Stimulated activated CD4-positive, alpha-beta T cell treated with anti-CD3 and anti-CD28 coated beads, Interleukin-12 subunit alpha, Interleukin-12 subunit beta, amount 100 ng/mL, for 48 hours (primary cell): Measurements from ENCODE around the gene GRPR.

Experiments used
- DNase-seq, 3 donors: peaks; one replicate each; pipeline ENCODE4 v3.0.0-alpha.2; 2020; ENCODE audit warnings: low read depth in 2 of 3, low spot score in 1 of 3

The GRPR gene

DNA sequence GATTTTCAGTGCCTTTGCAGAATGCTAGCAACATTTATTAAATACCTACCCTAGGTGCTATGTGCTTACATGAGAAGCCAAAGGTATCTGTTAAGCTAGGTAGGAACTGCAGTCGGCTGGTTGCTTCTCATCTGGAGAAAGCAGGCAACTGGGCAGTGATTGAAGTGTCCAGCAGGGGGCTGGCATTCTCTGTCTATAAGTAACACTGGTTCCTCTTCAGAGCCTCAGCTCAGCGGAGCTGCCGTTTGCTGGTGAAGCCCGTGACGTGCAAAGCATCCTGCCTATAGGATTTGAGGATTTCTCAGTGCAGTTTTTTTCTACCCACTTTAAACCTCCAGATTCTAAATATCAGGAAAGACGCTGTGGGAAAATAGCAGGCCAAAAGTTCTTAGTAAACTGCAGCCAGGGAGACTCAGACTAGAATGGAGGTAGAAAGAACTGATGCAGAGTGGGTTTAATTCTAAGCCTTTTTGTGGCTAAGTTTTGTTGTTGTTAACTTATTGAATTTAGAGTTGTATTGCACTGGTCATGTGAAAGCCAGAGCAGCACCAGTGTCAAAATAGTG lies at the start of gene GRPR:
GRPR (plus strand) TSS at position 344 of the 565 bp plus-strand sequence. CDS start 389 bp downstream, outside the sequence.
- peak; percentile 34 to 45 (median 37) for DNase-seq

GRCh38 chrX:16075087-16075486 lies 48.3 kb upstream of the GRPR start:
- no peak for DNase-seq

GRCh38 chrX:16076834-16077233 lies 46.5 kb upstream of the GRPR start:
- no peak for DNase-seq

GRCh38 chrX:16077811-16078210 lies 45.6 kb upstream of the GRPR start:
- DNase-seq = no peak

DNA sequence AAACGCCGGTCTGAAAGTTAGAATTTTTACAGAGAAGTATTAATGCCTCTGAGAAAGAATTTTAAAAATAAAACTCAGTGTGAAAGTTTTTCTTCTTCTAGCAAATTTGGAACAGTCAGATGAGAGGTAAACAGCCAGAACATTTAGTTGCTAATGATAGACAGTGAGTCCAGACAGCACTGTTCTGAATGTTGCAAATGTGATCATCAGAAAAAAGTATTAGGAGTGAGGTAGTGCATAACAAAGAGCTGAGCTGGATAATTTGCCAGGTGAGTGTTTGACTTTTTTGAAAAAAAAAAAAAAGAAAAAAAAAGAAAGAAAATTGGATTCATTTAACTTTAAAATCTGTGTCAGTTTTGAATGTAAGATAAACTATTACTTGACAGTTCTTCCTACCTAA lies 42.0 kb upstream of the GRPR start:
- no peak for DNase-seq

- no peak for DNase-seq
Measured at GRCh38 chrX:16082470-16083085, 40.8 kb upstream of the GRPR start.

GRCh38 chrX:16087076-16087475 lies 36.3 kb upstream of the GRPR start:
- no peak for DNase-seq

DNA sequence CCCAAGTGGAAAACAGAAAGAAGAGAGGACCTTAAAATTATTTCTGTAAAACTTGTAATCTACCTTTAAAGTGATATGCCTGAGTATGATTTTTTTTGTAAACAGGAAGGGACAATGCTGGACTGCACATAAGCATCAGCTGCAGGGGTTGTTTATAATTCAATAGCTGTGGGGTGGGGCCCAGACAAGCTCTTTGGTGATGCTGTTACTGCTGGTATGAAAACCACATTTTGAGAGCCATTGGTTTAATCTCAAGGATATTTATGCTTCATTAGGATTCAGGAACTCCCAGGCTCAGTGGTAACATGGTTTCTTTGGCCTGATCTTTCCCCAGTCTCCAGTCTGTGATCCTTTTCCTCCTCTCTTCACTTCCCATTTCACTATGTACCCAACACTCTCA lies 34.3 kb upstream of the GRPR start:
- DNase-seq = no peak

GRCh38 chrX:16096141-16096540 lies 27.2 kb upstream of the GRPR start:
- no peak for DNase-seq

GRCh38 chrX:16100673-16101072 lies 22.7 kb upstream of the GRPR start:
- no peak for DNase-seq

GRCh38 chrX:16101581-16101980 lies 21.8 kb upstream of the GRPR start:
- no peak for DNase-seq

DNA sequence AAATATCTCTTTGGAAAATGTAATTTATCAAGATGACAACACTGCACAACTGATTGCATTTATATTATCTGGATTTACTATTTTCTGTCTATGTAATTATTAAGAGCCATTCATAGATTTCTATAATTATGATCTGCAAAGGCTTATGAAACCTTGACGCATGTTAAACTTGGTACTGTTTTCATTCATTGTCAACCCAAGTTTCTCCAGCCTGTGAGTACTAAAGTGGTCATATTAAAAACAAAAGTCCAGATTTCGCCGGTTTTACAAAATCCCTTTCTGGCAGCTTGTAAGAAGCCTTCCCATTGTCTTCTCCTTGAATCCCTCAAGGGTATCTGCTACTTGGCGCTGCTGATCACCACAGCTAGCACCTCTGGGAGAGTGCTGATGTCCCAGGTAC lies 19.7 kb upstream of the GRPR start:
- no peak for DNase-seq

- no peak for DNase-seq
Measured at GRCh38 chrX:16112428-16112827, 10.9 kb upstream of the GRPR start.

DNA sequence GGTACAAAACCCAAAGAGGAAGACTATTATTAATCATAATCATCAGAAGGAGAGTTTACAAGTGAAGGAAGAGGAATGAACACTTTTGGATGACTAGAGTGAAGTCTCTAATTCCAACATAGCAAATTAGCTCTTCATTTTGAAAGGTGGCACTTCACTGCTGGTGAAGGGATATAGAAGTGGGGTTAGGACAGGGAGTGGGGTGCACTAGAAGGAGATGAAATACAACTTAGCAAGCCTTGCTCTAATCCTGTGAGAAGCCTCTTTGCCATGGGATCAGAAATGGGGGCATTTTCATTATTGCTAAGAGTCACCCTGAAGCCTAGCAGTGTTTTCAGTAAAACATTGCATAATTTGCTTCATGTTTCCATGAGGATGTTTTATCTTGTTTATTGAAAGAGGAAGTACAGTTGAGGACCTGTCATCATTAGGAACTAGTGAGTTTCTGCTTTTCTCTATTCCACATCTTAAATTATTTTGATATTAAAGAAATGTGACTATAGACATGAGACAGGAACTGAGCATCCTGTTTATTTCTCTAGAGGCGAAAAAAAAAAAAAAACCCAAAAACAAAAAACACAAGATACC lies 9.3 kb upstream of the GRPR start:
- no peak for DNase-seq

GRCh38 chrX:16114611-16115010 lies 8.8 kb upstream of the GRPR start:
- DNase-seq = no peak

DNA sequence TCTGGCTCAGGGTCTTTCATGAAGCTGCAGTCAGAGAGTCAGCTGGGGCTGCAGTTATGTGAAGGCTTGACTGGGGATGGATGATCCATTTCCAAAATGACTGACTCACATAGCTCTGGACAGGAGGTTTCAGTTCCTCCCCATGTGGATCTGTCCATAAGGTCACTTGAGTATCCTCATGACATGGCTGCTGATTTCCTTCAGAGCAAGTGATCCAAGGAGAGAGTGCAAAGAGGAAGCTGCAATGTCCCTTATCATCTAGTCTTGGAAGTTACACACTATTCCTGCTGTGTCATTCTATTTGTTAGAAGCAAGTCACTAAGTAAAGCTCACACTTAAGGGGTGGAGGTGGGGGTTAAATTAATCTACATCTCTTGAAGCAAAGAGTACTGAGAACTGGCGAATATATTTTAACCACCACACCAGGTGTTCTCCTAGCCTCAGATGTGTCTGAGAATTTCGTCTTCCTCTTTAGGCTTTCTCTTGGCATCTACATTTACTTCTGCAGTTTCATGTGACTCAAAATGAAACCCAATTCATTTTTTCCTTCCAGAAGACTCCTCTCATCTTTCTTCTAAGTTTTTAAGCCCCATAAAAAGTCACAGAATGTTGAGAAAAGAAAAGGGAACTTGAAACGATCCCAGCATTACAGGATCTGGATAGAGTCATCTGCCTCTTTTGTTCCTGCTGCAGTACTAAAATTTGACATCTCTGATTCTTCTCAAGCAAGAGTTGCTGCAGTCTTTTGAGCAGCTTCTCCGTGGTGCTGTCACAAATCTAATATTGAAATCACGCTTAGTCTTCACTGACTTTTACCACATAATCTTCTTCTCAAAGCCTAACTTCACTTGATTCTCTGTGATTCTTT lies 3.8 kb upstream of the GRPR start:
- DNase-seq = no peak

DNA sequence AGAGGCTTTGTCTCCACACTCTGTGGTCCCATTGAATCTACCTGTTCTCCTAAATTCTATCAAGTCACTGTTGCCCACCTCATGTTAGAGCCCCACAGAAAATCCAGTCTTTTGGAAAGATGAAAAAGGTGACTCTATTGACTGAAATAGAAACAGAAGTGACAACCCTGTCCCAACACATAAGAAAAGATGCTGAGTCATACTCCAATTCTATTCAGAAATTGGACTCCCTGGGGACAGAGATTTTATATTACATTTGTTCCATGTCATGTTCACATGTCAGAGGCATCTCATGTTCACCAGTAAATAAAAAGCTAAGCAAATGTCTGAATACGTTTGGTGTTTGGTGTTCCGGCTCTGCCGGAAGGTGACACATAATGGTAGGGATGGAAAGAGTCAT lies 2.9 kb upstream of the GRPR start:
- no peak for DNase-seq

- DNase-seq = no peak
Measured at GRCh38 chrX:16124201-16124600, 836 bp downstream of the GRPR start.

DNA sequence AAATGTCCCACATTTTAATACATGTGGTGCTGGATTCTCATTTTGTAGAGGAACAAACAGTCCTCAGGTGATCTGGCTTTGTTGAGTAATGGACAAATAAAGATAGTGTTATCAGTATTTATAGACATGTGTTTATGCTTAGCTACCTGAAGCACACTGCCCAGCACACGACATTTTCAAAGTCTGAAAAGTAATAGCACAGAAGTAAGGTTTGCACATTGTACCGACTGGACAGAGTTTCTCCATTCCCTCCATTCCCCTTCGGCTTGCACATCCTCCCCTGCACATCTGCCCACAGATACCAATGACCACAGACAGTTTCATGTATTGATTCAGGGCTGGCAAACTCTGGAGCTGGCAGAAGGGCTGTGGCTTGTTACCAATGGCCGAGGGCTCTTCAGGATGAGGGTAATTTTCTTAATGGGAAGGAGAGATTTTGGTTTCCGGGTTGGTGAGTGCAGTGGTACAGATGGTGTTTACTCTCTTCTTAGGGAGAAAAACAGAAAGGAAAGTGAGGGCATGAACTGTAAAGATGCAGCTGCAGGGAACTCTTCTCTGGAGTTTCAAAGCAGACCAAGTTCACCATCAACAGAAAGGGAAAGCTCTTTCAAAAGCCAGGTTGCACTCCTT lies 2.3 kb downstream of the GRPR start:
- no peak for DNase-seq

DNA sequence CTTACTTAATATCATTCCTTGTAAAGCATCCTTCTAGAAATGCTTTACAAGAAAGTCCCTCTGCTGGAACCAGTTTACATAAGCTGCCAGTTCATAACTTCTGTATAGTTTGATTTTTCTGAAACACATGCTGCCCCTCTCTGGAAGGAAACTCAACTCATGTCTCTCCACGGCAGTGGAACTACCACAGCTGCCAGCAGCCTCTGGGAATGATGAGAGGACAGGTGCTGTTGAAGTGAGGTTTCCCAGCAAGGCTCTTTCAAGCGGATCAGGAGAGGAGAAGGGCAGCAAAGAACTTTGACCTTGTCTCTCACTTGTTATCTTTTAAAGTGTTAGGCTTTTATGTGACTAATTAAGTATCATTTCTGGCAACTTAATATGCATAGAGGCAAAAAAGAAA lies 7.3 kb downstream of the GRPR start:
- no peak for DNase-seq

DNA sequence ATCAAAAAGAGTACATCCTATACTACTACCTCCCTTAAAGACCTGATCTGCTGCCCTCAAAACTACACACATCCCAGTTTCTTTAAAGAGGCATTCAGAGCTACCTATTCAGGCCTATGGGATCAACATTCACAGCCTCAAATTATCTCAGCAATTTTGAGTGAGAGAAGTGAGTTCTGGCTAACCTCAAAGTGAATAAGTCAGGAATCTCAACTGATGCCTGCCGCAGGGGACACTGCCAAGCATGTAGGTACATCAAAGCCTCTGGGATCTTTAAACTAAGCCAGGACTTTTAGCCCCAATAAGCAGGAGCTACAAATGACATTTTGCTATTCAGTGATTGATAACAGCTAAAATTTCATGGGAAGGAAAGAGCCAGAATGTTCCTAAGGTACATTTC lies 11.6 kb downstream of the GRPR start:
- no peak for DNase-seq

DNA sequence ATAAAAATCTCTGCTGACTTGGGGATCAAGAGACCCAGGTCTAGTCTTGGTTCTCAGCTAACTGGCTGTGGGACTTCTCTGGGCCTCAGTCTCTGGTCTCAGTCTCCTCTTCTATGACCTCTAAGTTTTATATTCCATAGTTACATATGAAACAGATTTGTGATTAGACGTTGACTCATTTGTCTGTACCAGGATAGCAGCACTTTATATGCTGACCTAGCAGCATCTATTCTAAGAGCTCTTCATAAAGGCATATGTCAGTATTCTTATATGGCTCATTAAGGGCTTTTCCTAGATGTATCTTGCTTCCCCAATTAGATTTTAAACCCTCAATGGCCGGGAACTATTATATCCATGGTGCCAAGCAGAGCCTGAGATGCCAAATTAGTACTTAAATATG lies 12.7 kb downstream of the GRPR start:
- DNase-seq = no peak
